AG20443 (cell line): ENCODE measurements around the gene OR7C1.
"Not testable (repeated sequence)": the region's sequence is repeated elsewhere in the genome, so short reads cannot be mapped to it uniquely, and the experiment has no call there.

ENCODE experiments used
- DNase-seq: peaks from one replicate; pipeline ENCODE4 v3.0.0; 2012; ENCODE audit warnings: low spot score, mixed read lengths

OR7C1 gene

DNA sequence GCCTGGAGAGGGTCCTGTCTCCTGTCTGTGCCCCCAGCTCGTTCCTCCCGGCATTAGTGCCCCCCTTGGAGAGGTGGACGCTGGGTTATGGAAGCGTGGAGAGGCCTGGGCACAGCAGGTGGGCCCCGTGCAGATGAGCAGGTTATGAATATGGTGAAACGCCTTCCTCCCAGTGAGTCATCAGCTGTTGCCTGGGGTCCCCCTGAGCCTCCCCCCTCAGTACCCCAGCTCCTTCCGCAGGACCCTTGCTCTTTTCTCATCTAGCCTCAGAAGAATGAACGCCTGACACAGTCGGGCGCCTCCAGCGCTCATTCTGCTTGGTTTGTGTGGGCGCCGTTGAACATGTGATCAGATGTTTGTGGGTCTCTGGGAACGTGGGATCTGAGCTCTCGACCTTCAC, 69.1 kb downstream of the OR7C1 start:
- DNase-seq, result not testable (repeated sequence)

DNA sequence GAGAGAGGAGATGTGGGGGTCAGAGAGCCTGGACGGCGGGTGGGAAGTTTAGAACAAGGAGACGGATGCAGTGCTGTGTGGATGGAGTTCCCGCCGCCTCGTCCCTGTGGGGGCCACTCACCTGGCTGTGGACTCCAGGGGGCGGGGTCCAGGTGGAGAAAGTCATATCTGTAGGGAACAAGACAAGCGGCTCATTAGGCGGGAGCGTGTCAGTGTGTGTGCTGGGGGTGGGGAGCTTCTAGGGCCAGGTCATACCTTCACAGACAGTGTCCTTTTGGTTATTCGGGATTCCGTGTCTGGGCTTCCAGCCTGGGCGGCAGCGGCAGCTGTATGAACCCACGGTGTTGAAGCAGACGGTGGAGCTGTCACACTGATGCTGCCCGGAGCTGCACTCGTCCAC, 69.6 kb downstream of the OR7C1 start:
- not testable (repeated sequence) for DNase-seq

GRCh38 chr19:14764401-14764800, 70.6 kb downstream of the OR7C1 start:
- no peak for DNase-seq

DNA sequence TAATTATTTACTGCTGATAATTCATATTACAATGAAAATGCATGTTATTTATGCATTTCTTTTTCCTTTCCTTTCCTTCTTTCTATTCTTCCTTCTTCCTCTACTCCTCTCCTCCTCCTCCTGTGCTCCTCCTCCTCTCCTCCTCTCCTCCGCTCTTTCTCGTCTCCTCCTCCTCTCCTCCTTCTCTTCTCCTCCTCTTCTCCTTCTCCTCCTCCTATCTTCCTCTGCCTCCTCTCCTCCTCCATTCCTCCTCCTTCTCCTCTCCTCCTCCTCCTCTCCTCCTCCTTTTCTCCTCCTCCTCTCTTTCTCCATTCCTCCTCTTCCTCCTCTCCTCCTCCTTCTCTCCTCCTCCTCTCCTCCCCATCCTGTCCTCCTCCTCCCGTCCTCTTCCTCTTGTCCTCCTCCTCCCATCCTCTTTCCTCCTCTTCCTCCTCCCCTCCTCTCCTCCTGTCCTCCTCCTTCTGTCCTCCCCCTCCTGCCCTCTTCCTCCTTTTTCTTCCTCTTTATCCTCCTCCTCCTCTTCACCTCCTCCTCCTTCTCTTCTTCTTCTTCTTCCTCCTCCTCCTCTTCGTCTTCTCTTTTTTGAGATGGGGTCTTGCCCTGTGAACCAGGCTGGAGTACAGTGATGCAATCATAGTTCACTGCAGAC, 71.4 kb downstream of the OR7C1 start:
- no peak for DNase-seq

DNA sequence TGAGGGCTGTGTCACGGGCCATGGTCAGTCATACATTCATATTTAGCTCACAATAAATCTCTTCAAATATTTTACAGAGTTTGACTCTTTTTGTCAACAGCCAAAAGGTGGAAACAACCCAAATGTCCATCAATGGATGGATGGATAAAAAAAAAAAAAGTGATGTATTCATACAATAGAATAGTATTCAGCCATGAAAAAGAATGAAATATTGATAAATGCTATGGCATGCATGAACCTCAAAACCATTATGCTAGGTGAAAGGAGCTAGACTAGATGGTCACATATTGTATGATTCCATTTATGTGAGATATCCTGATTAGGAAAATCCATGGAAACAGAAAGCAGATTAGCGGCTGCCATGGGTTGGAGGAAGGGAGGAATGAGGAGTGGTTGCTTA, 72.9 kb downstream of the OR7C1 start:
- DNase-seq, result no peak

DNA sequence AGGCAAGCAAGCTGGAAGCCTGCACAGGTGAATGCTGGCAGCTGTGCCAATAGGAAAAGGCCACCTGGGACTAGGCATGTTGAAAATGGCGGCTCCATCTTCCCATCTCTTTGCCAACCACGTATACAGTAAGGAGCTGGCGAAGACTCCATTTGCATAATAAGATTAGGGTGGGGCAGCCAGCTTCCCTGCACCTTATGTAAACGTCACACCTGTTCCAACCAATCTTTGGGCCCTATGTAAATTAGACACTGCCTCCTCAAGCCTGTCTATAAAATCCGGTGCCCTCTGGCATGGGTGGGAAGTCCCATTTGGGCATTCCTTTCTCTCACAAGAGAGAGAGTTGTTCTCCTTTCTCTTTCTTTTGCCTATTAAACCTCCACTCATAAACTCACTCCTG, 73.4 kb downstream of the OR7C1 start:
- no peak for DNase-seq

DNA sequence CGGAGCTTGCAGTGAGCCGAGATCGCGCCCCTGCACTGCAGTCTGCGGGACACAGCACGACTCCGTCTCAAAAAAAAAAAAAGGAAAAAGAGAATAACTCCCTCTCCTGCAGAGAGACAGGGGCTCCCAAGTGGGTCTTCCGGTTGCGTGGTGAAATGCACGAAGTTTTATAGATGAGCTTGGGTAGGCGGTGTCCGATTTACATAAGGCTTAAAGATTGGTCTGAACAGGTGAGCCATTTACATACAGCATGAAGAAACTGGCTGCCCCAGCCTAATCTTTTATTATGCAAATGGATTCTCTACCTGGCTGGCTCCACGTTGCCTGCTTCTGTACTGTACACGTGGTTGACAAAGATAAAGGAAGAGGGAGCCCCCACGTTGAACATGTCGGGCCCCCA, 76.2 kb downstream of the OR7C1 start:
- DNase-seq, result no peak

- DNase-seq, result no peak
Observed at GRCh38 chr19:14748601-14749000, 86.4 kb downstream of the OR7C1 start.
